HepG2 (cell line): ENCODE measurements around the gene VTI1B. TPM values are rescaled to one million over a fixed set of nuclear protein-coding genes. Genes with fewer than 3 reads are reported as not detected.

Experiments
- ATAC-seq: fragments of 200-7000 bp; cut with Tn5 transposase; 3 replicates; pipeline ENCODE4 v1.9.1; 2020; ENCODE audit warnings: mild to moderate bottlenecking, moderate library complexity
- BruUV-seq: library from RNA; stranded (reverse); fragments of 400-500 nt; replicated peaks from 2 replicates; lab custom pipeline; 2021; lab: Mats Ljungman, UMichigan
- CTCF ChIA-PET: fragments of 300-600 bp; formaldehyde crosslinking; extraction: SDS; loops from one replicate; lab custom pipeline; 2021; ENCODE audit warnings: low total read pairs, inconsistent platforms, low intra/inter-chr PET ratio; lab: Yijun Ruan, JAX
- POLR2A ChIA-PET: fragments of 350-600 bp; sonication (Branson Sonifier 250); formaldehyde crosslinking; loops from one replicate; lab custom pipeline; 2020; ENCODE audit warnings: antibody characterized with exemption, inconsistent platforms; lab: Yijun Ruan, JAX
- DNase-seq: peaks from one replicate; pipeline ENCODE4 v3.0.0-alpha.2; 2015; ENCODE audit warnings: low spot score
- FAIRE-seq: peaks from 3 replicates; lab custom pipeline; 2011; peaks lifted over from hg19 to GRCh38; lab: Jason Lieb, UNC
- H2AFZ ChIP-seq: one replicate; pipeline ENCODE4 v1.6.1; 2011; ENCODE audit warnings: low read length, inconsistent platforms
- H3K27ac ChIP-seq: fragments of 300-600 bp; 3 replicates; pipeline ENCODE4 v1.8.0; 2011; ENCODE audit warnings: mixed run types, mild to moderate bottlenecking, mixed read lengths, low read length, inconsistent platforms; ENCODE audit not compliant: insufficient read depth; ENCODE audit errors: extremely low read length
- H3K27me3 ChIP-seq, 2 experiments: fragments of 200-600 bp in 1 of 2; 2 replicates in 1 of 2; 3 replicates in 1 of 2; pipeline versions ENCODE4 v1.6.0 to v1.8.0; 2011; ENCODE audit warnings: low read length in 2 of 2, mild to moderate bottlenecking in 2 of 2, moderate library complexity in 2 of 2, inconsistent platforms in 1 of 2; ENCODE audit not compliant: insufficient read depth in 2 of 2, control insufficient read depth in 1 of 2
- H3K36me3 ChIP-seq, 2 experiments: fragments of 200-600 bp in 1 of 2; replicated peaks in 1 of 2; 2 replicates in 1 of 2; 3 replicates in 1 of 2; pipeline versions ENCODE4 v1.5.1 to v1.8.0; 2011; ENCODE audit warnings: low read length in 2 of 2, inconsistent platforms in 1 of 2; ENCODE audit not compliant: insufficient read depth in 2 of 2, control insufficient read depth in 1 of 2
- H3K4me1 ChIP-seq: 2 replicates; pipeline ENCODE4 v1.5.1; 2012; ENCODE audit warnings: low read length, inconsistent platforms; ENCODE audit not compliant: insufficient read depth
- H3K4me2 ChIP-seq: 2 replicates; pipeline ENCODE4 v1.6.0; 2011; ENCODE audit warnings: low read depth, low read length, inconsistent platforms
- H3K4me3 ChIP-seq, 3 experiments: fragments of 200-600 bp in 1 of 3; sonication (generic), shearing (Covaris generic) in 1 of 3; replicated peaks in 1 of 3; 2 replicates each; pipeline ENCODE4 v1.5.1; 2011 to 2016; ENCODE audit warnings: low read length in 3 of 3, inconsistent platforms in 2 of 3, low read depth in 2 of 3, mild to moderate bottlenecking in 2 of 3, control low read depth in 1 of 3, mixed read lengths in 1 of 3; ENCODE audit not compliant: insufficient read depth in 1 of 3
- H3K79me2 ChIP-seq: one replicate; pipeline ENCODE4 v1.6.1; 2011; ENCODE audit warnings: low read length, inconsistent platforms; ENCODE audit not compliant: insufficient read depth
- H3K9ac ChIP-seq: 2 replicates; pipeline ENCODE4 v1.6.0; 2011; ENCODE audit warnings: mild to moderate bottlenecking, low read depth, low read length, inconsistent platforms; ENCODE audit not compliant: insufficient read depth
- H3K9me3 ChIP-seq: 2 replicates; pipeline ENCODE4 v1.5.1; 2012; ENCODE audit warnings: mild to moderate bottlenecking, low read length
- H4K20me1 ChIP-seq: 2 replicates; pipeline ENCODE4 v1.6.0; 2011; ENCODE audit warnings: inconsistent platforms, mild to moderate bottlenecking, low read length, moderate library complexity; ENCODE audit not compliant: insufficient read depth
- ESRRA ChIP-seq: sonication (generic); formaldehyde crosslinking; IDR thresholded peaks from 2 replicates; pipeline ENCODE4 v1.5.1; 2020; ENCODE audit warnings: mild to moderate bottlenecking, low read depth, missing genetic modification reagents
- KMT2B ChIP-seq: IDR thresholded peaks from 2 replicates; pipeline ENCODE4 v1.6.1; 2016; ENCODE audit warnings: missing genetic modification reagents, missing compliant biosample characterization
- MAFK ChIP-seq, 2 experiments: IDR thresholded peaks in 1 of 2; conservative IDR thresholded peaks in 1 of 2; 2 replicates each; pipeline ENCODE4 v1.6.1; 2011; ENCODE audit warnings: improper control_type of control experiment in 2 of 2, low read length in 2 of 2
- MBNL3 ChIP-seq: fragments of 250-450 bp; sonication (Bioruptor Pico); conservative IDR thresholded peaks from 2 replicates; pipeline ENCODE4 v1.8.0; 2022; ENCODE audit warnings: mild to moderate bottlenecking, inconsistent platforms
- RAD51 ChIP-seq: fragments of 450-650 bp; IDR thresholded peaks from 2 replicates; pipeline ENCODE4 v1.6.1; 2016; ENCODE audit warnings: borderline replicate concordance
- ZNF44 ChIP-seq: sonication (generic); formaldehyde crosslinking; IDR thresholded peaks from 2 replicates; pipeline ENCODE4 v1.5.1; 2020; ENCODE audit warnings: mild to moderate bottlenecking, missing genetic modification reagents
- WGBS: methylation state at CpG from one replicate; pipeline ENCODE4 v1.1.6; 2017; ENCODE audit warnings: low lambda C conversion rate; 5-methylcytosine and 5-hydroxymethylcytosine counted together
- in situ Hi-C: cut with HindIII; loops from 2 replicates; pipeline ENCODE4 v1.10.0; 2017; ENCODE audit warnings: low pct_unique_long_range_greater_than_20kb; ENCODE audit not compliant: extremely low pct_ligation_motif_present
- intact Hi-C: fragments of 100-400 bp; cut with micrococcal nuclease; formaldehyde crosslinking; loops from one replicate; pipeline ENCODE4 v1.10.0; 2022; ENCODE audit not compliant: unreplicated experiment
- polyA plus RNA-seq, 8 experiments: library from polyadenylated mRNA; depleted of rRNA in 3 of 8; stranded (reverse) in 7 of 8; unstranded in 1 of 8; fragments of >200 nt; fragmentation: Illumina TruSeq in 4 of 8; extraction: Trizol in 4 of 8; gene quantifications; 2 replicates each; pipeline versions ENCODE4 v1.2.1 to v1.2.3, GENCODE V29; 2011 to 2016; ENCODE audit warnings: low read depth in 4 of 8, missing spikeins in 1 of 8, mixed read lengths in 1 of 8; ENCODE audit not compliant: insufficient read depth in 1 of 8
- total RNA-seq, 5 experiments: library from RNA; depleted of rRNA; stranded (reverse); fragments of >200 nt; fragmentation: Illumina TruSeq; extraction: Trizol; gene quantifications; 2 replicates each; pipeline ENCODE4 v1.2.3, GENCODE V29; 2016; ENCODE audit warnings: low read depth in 1 of 5
- TF ChIP-seq, protein P1 (sequence below): sonication (generic); formaldehyde crosslinking; IDR thresholded peaks from 2 replicates; pipeline ENCODE4 v1.4.0; 2020; ENCODE audit warnings: missing genetic modification reagents

The VTI1B gene
- total and polyA plus RNA-seq, 2 of the 13 experiments (the other 11 are each of a cell fraction or from before 2014, with no cell fraction given), result 39.0 to 103 TPM

DNA sequence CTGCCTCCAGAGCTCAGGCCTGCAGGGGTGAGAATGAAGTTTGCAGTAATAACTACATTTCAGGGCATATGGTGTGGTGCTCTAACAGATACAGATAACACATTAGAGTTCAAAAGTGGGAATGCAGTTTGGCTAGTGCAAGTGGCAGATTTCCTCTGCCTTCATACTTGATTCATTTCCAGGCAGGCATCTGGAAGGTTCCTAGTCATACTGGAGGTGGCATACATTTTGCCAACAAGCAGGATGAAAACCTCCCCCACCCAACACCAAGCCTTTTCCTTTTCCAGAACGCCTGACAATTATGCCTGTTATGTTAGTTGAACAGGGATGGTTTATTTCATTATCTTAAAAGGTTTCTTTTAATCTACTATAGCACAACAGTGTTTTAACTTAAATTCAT, 24.3 kb downstream of the VTI1B start (continued):
- TF ChIP-seq RAD51, result no peak
- no peak for TF ChIP-seq MBNL3
- no peak for TF ChIP-seq KMT2B
- TF ChIP-seq ESRRA (CRISPR knock-in tag), result no peak

DNA sequence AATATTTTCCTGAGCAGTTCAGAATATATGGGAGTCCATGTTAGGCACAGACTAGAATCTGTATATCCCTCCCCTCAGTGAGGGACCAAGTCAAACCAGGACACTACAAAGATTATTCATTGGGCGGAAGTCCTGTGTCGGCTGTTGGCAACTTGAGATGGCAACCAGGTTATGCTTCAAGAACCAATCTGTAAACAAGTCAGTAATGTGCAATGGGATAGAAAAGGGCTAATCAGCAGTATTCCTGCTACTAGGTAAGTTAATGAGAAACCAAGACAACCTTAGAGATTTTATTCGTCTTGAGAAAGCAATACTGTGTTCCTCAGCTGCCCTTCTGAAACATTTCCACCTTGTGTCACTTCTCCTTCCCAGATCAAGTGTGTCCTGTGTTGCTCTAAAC, 28.3 kb downstream of the VTI1B start:
- DNase-seq (no peak), FAIRE-seq (no peak), ATAC-seq (no peak)
- CTCF ChIA-PET, result no interaction called here
- no peak for TF ChIP-seq ZNF44 (CRISPR knock-in tag)
- peak; percentile 24 to 45; a peak in 2 of 4 replicates for TF ChIP-seq MAFK (conservative IDR thresholded peaks at IDR 0.05 in 1 of 2, IDR thresholded peaks at IDR 0.05 in 1 of 2; ENCODE audit: low read length in 2 of 2)
- TF ChIP-seq, protein P1, sequence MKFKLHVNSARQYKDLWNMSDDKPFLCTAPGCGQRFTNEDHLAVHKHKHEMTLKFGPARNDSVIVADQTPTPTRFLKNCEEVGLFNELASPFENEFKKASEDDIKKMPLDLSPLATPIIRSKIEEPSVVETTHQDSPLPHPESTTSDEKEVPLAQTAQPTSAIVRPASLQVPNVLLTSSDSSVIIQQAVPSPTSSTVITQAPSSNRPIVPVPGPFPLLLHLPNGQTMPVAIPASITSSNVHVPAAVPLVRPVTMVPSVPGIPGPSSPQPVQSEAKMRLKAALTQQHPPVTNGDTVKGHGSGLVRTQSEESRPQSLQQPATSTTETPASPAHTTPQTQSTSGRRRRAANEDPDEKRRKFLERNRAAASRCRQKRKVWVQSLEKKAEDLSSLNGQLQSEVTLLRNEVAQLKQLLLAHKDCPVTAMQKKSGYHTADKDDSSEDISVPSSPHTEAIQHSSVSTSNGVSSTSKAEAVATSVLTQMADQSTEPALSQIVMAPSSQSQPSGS, result no peak
- TSS peak; percentile 4 for BruUV-seq
- WGBS, result 92% methylated on average over 3 of the region's 3 CpGs
- Histone ChIP-seq H2AFZ (no peak overlapping the region), H3K9me3 (no peaks in the 10 kb centered on the region), H3K4me2 (no peak overlapping the region), H4K20me1 (no peaks in the 10 kb centered on the region), H3K27me3 (no peaks in the 10 kb centered on the region), H3K9ac (no peak overlapping the region), H3K27ac (no peak overlapping the region), H3K4me1 (no peaks in the 10 kb centered on the region), H3K4me3 (no peak overlapping the region), H3K79me2 (no peaks in the 10 kb centered on the region), H3K36me3 (peaks cover 31 to 67% of the 10 kb centered on the region in 2 experiments)
- intact Hi-C loops (no loop called here), in situ Hi-C loops (no loop called here)
- POLR2A ChIA-PET, result no interaction called here
